ENCODE measurements around the gene KLF11.

Gene KLF11

GRCh38 chr2:10043256-10043905 is at the start of gene KLF11:
Gene KLF11, plus strand, starts transcription at chr2:10043550. Its CDS starts 167 bp downstream, at chr2:10043717.
- DNase-seq: peak; percentile 81

- DNase-seq: no peak
Measured at GRCh38 chr2:9994462-9994861, 48.9 kb upstream of the KLF11 start.

DNA sequence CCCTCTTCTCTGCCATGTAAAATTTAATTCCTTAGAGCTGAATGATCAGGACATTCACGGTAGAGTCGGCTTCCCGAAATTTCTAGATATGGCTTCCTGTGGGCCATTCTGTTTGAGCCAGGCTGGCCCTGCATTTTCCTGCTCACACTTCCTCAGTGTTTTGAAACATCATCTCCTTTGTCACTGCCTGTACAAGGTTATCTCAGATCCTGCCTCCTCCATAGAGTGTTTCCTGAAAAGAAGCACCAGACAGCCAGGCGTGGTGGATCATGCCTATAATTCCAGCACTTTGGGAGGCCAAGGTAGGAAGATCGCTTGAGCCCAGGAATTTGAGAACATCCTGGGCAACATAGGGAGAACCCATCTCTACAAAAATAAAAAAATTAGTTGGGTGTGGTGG is 48.3 kb upstream of the KLF11 start:
- DNase-seq: no peak

DNA sequence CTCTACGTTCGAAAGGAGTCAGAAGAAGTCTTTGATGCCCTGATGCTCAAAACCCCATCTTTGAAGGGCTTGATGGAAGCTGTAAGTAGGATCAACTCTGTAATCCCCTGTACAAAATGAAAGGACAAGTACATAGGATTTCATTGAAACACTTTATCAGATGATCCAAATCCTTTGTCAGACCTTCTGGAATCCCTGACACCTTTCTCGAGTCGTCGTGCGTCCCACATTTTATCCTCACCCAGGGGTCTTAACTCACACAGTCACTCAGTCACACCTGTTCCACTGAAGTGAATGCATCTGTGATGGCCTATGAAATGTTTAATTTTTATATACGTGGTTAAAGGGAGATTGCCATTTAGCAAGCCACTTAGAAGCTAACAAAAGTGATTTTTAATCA is 47.0 kb upstream of the KLF11 start:
- no peak for DNase-seq

DNA sequence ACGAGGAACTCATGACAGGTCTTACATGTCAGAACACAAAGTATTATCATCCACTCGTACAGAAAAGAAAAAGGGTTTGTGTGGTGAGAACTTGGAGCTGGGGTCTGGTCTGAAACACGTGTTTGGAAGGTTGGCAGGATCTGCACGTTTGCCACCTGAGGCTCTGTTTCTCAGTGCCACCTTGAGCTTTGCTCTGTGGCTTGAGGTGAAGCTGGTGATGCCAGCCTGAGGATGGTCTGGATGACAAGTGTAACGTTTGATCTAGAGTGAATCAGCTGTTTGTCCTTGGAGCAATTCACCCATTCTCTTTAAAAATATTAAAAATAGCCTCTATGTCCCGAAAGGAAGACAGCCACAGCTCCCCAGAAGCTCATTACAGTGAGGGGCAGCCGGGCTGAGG is 45.4 kb upstream of the KLF11 start:
- DNase-seq: no peak

- no peak for DNase-seq
Measured at GRCh38 chr2:9998916-9999654, 44.3 kb upstream of the KLF11 start.

DNA sequence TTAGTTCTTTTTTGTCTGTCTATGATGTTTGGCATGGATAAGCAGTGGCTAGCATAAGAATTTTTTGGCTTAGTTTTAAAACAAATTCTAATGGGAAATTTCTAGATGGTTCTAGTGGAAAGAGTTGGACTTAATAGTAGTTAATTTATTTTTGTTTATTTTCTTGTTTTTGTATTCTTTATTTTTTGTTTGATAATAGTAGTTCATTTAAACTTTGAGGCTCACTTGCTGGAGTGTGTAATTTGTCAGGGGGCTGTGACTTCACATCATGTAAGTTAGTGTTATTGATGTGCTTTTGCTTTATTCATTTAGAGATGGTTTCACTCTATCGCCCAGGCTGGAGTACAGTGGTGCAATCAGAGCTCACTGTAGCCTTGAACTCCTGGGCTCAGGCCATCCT is 43.7 kb upstream of the KLF11 start:
- DNase-seq: no peak

DNA sequence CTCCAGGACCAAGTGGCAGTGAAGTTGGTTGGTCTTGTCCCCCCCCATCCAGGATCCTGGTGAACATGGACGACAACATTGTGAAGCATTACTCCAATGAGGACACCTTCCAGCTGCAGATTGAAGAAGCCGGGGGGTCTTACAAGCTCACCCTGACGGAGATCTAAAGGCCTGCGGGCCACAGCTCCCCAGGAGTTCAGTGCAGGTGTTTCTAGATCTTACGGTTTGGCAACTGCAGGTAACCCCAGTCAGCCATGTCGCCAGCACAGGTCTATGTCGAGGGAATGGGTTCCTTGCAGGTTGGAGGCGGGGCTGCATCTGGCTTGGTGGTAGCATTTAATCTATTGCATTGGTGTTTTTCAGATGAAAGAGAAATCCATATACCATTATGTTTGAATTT is 42.8 kb upstream of the KLF11 start:
- no peak for DNase-seq

- DNase-seq: no peak
Measured at GRCh38 chr2:10001586-10001985, 41.8 kb upstream of the KLF11 start.

- DNase-seq: no peak
Measured at GRCh38 chr2:10002109-10002508, 41.2 kb upstream of the KLF11 start.

DNA sequence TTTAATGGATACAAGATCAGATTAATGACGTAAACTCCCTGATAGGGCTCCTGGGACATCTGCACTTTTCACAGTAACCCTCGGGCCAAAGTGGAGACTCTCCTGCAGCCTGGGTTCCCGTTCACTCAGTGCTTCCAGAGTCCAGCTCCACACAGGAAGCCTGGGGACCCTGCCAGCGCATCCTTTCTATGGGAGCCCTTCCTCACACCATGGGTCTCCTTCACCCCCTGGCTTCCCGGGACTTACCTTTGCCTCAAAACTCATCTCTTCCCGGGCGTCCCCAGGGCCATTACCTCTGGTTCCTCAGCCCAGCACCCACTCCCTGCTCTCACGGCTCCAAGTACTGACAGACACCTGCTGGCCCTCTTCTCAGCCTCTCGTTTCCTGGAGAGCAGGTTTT is 40.7 kb upstream of the KLF11 start:
- DNase-seq: no peak

- no peak for DNase-seq
Measured at GRCh38 chr2:10003206-10004125, 39.9 kb upstream of the KLF11 start.

DNA sequence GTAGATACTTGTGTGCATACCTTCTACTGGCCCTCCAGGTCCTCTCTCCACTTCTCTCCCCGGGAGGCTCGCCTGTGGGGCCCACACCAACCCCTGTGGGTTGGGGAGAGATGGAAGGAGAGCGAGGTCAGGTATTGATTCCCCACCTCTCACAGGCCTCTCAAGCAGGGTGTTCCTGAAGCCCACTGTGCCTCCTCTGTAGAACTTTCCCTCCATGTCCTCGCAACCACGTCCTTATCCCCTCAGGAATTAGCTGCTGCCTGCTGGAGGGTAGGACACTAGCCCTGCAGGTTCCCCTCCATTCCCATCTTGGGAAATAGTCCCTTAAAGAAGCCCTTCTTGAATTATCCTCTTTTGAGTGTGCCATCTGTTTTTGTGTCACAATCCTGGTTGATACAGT is 38.9 kb upstream of the KLF11 start:
- DNase-seq: no peak

DNA sequence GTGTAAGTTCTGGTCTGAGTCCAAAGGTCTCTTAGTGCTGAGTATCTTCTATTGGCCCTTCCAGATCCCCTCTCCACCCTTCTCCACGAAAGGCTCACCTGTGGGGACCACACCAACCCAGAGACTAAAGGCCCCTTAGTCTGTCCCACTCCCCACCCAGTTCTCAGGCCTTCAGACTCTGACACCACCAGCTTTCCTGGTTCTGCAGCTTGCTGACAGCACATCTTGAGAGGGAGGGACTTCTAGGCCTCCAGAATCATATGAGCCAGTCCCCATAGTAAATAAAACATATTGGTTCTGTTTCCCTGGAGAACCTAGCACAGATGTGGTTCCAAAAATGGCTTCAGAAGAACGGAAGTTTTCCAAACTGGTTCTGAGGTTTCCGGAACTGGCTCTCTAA is 38.5 kb upstream of the KLF11 start:
- DNase-seq: no peak

DNA sequence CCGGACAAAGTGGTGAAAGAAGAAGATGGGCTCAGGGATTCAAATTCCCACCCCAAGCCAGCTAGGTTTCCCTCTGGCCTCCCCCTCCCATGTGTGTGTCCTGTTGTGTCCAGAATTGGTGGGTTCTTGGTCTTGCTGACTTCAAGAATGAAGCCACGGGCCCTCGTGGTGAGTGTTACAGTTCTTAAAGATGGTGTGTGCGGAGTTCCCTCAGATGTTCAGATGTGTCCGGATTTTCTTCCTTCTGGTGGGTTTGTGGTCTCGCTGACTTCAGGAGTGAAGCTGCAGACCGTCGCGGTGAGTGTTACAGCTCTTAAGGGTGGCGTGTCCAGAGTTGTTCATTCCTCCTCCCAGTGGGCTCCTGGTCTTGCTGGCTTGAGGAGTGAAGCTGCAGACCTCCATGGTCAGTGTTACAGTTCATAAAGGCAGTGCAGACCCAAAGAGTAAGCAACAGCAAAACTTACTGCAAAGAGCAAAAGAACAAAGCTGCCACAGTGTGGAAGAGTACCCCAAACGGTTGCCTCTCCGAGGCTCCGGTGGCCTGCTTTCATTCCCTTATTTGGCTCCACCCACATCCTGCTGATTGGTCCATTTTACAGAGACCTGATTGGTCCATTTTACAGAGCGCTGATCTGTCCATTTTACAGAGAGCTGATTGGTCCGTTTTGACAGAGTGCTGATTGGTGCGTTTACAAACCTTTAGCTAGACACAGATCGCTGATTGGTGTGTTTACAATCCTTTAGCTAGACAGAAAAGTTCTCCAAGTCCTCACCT is 37.7 kb upstream of the KLF11 start:
- no peak for DNase-seq

- no peak for DNase-seq
Measured at GRCh38 chr2:10006236-10007161, 36.9 kb upstream of the KLF11 start.

DNA sequence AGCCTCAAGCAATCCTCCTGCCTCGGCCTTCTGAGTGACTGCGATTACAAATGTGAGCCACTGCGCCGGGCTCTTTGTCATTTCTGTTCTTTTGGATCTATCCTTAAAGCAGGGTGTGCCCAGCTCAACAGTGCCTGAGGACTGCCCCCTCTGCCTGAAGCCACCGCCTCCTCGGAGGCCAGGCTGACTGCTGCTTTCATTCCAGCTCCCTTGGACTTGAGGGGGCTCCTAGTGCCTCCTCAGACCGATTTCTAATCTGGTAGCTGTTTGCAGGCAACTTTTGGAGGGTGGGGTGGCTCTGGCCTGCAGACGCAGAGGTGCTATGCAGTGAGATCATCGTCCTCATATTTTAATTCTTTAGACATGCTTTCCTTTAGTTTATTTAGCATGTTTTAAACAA is 35.9 kb upstream of the KLF11 start:
- DNase-seq: no peak

DNA sequence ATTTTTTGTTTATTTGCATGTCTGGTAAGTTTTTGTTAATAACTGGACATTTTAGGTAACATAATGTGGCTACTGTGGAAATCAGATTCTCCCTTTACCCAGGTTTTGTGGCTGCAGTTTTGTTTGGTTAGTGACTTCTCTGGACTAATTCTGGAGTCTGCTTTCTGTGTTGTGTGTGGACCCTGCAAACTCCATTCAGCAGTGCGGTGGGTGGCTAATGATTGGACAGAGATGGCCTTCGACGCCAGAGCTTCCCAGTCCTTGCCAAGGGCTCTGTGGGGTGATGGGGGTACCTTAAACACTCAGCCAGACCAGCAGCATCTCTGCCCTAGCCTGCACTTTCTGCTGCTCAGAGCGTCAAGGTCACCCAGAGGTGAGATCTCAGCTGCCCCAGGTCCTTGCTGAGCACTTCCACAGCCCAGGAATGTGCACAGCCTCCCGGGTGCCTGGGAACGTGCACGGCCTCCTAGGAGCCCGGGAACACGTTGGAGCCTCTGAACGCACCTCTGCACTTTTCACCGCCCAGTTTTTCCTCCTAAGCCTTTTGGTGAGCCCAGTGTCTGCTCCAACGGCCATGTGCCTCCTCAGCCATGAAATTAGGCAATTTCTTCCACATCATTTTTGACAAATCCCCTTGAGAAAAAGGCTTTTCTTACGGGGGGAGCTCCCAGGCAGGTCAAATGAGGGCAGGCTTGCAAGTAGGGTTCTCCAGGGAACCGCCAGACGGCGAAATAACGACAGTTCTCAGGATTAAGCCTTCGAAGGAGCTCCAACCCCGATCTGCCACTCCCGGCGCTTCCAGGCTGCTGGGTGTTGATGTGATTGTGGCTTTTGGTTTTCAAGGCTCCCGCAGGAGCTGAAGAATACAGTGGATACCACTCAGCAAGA is 35.2 kb upstream of the KLF11 start:
- no peak for DNase-seq

DNA sequence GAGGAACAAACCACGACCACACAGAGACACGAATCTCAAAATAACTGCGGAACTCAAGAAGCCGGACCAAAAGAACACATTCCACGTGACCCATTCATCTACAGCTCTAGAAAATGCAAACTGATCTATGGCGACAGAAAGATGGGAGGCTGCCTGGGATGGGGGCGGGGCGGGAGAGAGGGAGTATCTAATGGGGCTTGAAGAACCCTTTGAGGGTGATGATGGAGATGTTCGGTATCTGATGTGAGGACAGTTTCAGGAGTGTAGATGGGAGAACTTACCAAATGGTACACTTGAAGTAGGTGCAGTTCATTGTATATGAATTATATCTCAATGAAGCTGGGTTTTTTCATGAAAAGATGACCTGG is 34.6 kb upstream of the KLF11 start:
- no peak for DNase-seq

DNA sequence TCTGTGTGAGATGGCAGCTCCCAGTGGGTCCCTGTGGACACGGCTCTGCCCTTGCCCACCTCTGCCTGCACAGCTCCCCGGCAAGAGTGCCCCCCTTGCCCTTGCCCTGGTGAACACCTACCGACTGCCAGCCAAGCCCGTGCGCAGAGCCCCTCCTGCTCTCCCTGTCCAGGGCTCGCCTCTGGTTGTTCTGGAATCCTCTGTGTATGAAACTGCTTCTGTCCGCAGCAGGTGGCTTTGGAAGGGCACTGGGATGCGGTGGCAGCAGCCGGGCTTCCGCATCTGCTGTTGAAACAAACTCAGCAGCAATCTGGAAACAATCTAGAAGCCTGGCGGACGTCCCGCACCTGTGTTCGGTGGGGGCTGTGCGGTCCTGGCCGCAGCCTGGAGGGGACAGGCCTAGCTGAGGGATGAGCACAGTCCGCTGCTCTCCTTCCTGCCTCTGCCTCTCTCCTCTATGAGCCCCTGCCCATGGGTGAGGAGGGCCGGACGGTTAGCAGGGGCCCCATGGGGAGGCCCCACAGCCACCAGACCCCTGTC is 34.0 kb upstream of the KLF11 start:
- no peak for DNase-seq

Measured in activated CD8-positive, alpha-beta memory T cell treated with anti-CD3 and anti-CD28 coated beads, Interleukin-2, amount 50 U/mL, for 4 hours (primary cell).